ENCODE data around the gene CCR1.
A peak's percentile ranks its signal among the peaks of the same experiment; 100 is the strongest.

Gene CCR1

DNA sequence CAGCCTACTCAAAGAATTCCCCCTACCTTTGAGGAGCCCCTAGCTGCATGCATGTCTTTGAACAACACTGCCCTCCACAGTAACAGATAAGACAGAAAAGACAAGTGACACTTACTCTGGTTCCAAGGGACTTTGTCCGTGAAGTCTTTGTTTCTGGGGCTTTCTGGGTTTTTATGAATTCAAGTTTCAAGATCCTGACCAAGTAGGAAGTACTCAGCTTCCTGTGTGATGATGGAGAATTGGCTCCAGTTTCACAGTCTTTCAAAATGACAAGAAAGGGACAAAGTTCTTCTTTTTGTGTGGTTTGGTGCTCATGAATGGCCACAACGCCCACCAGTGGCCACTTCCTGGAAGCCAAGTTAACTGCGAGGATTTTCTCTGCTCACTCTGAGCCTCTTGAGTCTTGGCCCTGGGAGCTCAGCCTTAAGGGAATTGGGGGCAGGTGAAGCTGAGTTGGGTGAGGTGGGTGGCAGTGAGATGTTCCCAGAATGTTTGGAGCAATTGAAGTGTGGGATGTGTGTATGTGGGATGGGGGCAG is at the start of gene CCR1:
Gene CCR1, minus strand, starts transcription at position 147 of the 538 bp plus-strand sequence. CDS start 4,000 bp downstream, outside the sequence.
- DNase-seq (ENCODE audit: low spot score) = peak; percentile 72

DNA sequence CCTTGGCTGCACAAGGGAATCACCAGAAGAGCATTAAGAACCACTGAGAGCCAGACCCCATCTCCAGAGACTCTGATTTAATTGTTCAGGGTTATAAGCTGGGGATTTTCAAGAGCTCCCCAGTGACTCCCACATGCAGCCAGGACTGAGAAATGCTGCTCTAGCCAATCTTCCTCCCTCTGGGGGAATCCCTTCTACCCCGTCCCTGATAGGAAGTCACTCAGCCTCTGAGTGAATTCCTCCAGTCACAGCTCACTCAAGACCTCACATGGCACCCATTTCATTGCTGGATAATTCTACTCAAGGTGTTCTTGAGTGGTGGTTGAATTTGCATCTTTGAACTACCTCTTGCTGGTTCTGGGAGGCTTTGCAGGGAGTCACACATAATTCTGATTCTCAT is 44.9 kb upstream of the CCR1 start:
- DNase-seq (ENCODE audit: low spot score) = no peak

DNA sequence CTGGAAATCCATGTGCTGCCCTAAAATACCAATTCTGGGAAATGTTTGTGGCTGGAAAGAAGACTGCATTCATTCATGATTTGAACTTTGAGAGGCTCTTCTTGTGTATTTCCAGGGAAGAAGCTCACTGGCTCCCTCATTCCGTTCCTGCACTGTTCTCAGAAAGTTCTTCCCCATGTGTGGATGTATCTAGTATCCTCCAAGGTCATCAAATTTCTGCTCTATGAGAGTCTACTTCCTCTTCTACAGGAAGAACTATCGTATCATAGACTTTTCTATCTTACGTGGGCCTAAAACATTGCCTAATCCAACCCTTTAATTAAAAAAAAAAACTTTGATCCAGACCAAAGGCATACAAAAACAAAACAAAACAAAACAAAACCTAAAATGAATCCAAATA is 37.0 kb upstream of the CCR1 start:
- DNase-seq (ENCODE audit: low spot score) = no peak

DNA sequence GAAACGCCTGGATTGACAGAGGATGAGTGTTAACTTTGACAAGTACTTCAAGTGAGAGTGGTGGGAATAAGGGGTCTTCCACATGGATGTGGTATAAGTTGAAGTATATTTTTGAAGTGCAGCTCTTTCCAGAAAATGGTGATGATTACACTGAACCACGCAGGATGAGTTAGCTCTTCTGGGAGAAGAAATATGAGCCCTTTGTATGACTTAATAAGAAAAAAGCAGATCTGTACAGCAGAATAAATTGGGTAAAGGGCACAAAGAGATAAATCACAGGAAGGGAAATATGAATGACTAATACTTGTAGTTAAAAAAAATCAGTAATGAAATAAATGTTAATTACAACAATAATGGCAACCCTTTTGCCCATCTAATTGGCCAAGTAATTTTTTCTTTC is 35.4 kb upstream of the CCR1 start:
- DNase-seq (ENCODE audit: low spot score) = no peak

DNA sequence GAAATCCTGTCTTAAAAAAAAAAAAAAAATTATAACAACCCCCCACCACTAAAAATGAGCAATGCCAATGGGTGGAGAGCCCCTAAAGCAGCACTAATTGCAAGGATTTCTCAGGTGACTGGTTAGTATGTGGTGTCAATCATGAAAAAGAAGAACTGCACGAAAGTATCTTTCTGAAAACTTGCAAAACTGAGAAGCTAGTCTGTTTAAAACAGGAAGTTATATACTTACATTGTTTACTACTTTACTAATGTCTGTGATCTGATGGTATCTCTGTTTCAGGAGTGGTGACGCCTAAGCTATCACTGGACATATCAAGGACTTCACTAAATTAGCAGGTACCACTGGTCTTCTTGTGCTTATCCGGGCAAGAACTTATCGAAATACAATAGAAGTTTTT is 34.0 kb upstream of the CCR1 start, which contains the start of gene CCR3:
Gene CCR3, plus strand, starts transcription at position 341 of the 400 bp plus-strand sequence. CDS start 22,699 bp downstream, outside the sequence.
- DNase-seq (ENCODE audit: low spot score) = no peak

DNA sequence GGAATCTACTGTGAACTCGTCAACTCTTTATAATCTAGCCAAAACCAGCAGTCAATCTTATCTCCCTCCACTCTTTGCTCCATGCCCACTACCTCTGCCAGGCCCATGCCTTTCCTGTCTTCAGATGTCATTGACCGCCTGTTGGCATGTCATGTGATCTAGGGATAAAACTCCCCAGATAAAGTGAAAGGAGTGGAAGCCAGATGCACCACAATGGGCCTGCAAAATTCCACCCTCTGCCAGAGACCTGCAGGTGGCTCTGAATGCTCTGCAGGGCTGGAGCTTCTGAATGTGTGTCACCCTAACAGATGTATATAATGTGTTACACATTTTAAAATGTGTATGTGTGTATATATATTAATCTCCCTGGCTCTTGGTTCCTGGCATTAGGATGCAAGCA is 31.8 kb upstream of the CCR1 start:
- no peak for DNase-seq (ENCODE audit: low spot score)

DNA sequence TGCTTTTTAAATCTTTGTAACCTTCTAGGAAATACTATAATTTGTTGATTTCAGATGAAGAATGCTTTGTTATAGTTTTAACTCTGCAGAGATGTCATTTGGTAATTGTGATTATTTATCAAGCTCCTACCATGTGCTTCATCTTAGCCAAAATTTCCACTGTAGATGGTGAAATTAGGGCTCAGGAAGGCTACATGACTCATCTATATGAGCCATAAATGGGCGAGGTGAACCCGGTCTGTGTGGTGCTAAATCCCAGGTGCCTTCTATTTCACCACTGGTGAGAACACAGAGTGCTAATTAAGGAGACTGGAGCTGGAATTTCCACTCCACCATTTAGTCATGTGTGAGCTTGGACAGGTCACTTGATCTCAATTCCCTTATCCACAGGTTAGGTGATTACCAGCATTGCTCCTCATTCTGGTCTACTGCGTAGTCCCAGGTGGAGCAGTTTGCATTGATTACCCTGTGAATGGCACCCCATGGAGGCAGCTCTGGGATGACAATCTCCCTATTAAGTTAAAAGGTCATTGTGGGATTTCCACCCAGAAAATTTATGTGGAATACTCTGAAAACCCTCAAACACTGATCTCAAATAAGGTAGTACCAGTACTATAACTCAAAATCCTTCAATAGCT is 31.3 kb upstream of the CCR1 start:
- no peak for DNase-seq (ENCODE audit: low spot score)

DNA sequence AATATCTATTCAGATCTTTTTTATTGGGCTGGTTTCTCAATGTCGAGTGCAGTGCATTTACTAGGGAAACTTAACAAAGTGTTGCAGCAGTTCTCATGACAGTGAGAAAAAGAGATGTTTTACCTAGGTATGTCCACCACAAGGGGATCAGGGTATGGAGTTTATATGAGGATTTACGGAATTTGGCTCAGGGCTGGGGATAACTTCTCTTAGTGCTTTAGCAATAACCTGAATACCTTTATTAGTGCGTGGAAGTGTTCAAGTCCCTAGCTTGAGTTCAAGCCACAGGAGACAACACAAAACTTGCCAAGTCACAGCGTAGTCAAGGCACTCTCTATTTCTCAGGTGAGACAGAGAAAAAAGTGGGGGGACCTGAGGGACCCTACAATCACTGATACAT is 30.3 kb upstream of the CCR1 start:
- DNase-seq (ENCODE audit: low spot score) = no peak

DNA sequence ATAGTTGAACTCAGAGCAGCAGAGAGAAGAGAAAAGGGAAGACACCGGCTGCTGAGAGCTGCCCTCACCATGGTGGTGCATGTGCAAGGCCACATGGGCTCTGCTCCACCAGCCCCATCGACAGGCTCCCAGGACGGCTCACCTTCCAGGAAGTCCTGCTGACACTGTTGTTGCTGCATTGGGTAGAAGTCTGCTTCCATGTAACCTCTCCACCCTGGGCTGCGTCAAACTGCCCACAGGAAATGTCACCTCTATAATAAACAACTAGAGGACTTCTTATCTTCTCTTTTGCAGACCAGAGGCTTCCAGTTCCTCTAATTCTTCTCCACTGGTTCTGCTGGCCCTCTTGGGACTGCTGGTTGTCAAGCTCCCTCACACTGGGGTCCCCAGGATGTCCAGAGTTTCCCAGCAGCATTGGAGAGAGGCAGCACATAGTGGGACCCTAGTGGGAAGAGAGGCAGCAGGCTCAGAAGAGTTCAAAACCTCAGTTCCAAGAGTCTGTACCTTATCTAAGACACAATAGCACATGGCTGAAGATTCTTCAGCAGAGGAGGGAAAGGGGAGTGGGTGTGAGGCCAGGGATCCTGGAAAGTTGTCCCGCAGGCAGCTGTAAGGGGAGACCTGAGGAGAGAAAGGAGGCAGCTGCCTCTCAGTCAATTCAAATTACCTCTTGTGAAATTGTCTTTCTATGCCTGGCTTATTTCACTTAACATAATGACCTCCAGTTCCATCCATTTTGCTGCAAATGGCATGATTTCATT is 28.4 kb upstream of the CCR1 start:
- no peak for DNase-seq (ENCODE audit: low spot score)

DNA sequence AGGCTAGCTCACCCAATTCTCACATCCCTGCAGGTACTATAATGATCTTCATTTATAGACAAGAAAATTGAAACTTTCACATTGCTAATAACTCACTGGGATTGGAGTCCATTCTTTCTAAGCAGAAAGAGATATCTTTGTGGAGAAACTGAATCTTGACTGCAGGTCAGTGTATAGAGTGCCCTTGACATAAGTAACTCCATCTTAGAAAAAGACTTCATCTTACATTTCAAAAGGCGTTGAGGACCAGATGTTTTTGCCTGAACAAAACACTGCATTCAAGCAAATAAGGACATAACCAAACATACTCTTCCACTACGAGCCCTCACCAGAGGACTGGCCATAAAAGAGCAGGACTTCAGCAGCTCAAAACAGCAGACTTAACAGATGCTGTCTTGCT is 27.3 kb upstream of the CCR1 start:
- DNase-seq (ENCODE audit: low spot score) = no peak

DNA sequence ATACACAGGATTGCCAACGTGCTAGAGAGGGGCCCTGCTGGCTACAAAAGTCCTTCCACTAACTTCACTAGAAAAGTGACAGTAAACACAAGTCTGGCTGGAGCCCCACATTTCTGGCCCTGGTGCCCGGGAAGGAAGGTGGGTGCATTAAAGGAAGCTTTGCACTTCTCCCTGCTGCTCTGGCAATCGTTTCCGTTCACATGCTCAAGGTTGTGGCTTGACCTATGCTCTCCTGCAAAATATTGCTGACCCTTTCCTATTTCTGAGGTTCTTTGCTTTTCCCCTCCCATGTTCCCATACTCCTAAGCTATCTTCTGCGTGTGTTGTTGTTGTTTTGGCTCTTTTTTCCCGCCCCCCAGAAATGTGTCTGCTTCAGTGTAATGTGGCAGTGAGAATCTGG is 25.1 kb upstream of the CCR1 start:
- no peak for DNase-seq (ENCODE audit: low spot score)

DNA sequence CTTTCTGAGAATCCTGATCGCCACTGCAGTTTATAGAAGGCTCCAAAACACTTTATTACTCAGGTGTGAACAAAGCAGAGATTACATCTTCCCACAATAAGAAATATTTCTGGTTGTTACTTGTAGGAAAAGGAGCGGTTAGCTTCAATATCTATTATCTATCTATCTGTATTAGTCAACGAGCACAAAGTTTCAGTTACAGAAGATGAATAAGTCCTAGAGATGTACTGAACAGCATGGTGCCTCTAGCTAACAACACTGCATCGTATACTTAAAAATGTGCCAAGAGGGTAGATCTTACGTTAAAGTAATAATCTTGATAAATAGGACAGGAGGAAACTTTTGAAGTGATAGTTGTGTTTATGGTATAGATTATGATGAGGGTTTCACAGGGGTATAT is 23.2 kb upstream of the CCR1 start:
- DNase-seq (ENCODE audit: low spot score) = no peak

DNA sequence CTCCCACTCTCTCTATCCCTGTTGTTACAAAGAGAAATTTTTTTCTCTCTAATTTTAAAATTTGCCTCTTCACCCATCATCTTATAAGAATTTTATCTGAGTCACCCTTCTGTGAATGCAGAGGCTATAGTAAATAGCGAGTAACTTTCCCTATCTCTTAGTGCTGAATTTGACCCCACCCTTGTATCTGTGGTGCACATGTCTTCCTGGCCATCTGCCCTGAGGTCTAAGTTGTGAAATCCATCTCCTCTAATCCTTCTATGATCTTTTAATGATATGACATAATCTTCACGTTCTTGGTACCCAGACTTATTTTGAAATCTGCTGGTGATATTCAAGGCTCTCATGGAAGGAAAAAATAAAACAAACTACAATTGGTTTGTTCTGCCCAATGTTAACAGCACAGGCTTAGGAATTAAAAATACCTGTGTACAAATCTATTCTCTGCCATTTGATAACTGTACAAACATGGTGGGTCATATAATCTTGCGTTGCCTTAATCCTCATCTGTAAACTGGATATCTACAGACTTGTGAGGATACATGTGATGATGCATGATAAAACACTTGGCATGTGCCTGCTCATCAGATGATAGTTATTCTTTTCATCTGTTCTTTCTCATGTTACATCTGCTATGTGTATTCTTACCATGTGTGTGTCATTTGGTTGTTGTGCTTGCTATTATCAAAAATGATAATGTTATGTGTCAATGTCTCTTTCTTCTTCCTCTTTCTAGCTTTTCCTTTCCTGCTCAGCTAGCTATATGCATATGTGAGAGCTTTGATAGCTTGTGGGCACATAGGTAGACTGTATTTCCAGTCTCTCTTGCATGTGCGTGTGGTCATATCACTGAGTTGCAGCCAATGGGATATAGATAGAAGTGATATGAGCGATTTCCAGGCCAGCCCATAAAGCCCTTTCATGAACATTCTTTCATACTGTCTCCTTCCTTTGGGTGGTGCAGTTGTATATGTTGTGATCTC is 20.4 kb upstream of the CCR1 start:
- no peak for DNase-seq (ENCODE audit: low spot score)

DNA sequence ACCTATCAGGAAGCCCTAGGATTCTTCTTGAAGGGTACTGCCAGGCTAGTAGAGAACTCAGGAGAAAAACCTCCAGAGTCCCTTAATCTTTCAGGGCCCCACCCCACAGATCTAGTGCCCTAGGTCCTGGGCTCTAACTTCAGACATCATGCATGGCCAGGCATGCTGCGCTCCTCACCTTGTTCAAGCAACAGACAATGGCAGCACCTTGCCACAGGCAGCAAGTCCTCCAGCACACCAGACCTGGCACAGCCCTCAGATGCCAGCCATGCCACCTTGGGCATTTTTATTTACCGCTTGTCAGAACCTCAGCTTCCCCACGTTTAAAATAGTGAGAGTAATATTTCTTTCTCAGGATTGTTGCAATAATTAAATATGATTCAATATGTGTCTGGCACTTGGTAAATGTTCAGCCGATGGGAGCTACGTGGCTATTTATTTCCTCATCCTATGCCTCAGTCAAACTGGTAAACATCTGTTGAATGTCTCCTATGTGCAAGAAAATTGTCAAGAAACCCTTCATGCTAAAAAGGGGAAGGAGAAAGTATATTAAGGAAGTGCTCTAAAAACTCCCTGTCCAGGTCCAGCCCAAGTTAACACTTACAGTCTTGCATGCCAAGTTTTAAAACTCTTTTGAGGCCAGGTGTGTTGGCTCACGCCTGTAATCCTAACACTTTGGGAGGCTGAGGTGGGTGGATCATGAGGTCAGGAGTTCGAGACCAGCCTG is 14.5 kb upstream of the CCR1 start:
- peak; percentile 24 for DNase-seq (ENCODE audit: low spot score)

DNA sequence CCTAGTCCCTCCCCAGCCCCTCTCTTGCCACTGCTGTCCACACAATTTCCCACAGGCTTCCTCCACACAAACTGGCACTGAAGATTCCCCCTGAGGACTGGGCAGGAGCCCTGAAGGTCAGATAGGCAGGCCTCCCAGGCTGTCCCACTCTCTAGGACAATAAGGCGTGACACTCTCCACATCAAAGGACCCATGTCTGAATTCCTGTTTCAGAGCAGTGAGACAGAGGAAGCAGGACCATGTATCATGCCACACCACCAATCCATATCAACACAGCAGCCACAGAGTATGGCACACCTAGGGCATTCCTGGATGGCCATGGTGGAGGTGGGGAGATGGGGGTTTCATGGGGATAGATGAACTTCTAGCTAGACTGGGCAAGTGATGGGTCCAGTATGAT is 13.8 kb upstream of the CCR1 start:
- no peak for DNase-seq (ENCODE audit: low spot score)

DNA sequence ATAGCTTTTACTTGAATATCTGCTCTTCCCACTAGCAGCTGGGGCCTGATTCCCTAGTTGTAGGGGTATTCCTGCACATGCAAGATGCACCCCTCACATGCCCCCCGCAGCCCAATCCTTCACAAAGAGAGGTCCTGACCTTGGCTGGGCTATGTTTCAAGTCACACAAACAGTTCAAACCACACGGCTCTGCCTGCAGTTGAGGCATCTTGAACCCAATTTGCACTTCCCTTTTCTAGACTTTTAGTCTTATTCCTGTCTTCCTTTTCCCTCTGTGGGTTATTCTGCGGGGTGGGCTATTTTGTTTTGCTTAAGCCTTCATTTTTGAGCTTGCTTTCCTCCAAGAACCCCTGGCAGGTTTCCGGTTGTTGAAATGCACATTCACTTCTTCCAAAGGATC is 13.3 kb upstream of the CCR1 start:
- DNase-seq (ENCODE audit: low spot score) = peak; percentile 39

DNA sequence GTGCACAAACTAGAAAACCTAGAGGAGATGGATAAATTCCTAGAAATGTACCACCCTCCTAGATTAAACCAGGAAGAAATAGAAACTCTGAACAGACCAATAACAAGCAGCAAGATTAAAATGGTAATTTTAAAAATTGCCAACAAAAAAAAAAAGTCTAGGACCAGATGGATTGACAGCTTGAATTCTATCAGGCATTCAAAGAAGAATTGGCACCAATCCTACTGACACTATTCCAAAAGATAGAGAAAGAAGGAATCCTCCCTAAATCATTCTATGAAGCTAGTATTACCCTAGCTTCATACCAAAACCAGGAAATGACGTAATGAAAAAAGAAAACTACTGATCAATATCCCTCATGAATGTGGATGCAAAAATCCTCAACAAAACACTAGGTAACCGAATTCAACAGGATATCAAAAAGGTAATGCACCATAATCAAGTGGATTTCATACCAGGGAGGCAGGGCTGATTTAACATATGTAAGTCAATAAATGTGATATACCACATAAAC is 10.1 kb upstream of the CCR1 start:
- no peak for DNase-seq (ENCODE audit: low spot score)

DNA sequence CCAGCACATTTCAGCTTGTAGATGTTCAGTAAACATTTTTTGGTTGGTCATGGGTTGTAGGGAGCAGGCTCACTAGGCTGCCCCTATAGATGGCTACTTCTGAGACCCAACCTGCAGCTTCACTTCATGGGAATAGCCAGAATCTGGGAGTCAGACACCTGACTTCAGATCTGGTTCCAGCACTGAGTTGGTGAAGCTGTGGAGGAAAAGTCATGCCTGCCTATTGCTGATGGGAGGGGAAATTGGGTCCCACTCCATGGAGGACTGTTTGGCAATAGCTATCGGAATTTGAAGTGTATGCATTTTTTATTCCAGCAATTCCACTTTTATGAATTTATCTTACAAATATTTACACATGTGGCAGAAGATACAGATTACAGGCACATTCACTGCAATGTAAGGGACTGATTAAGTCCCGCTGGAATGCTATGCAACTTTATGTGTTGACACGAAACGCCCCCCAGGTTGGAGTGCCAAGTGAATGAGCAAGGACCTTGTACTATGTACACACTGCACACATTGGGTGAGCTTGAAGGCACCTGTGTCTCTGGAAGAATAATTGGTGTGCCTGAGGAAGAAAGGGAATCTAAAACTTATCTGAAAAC is 7.8 kb upstream of the CCR1 start:
- no peak for DNase-seq (ENCODE audit: low spot score)

DNA sequence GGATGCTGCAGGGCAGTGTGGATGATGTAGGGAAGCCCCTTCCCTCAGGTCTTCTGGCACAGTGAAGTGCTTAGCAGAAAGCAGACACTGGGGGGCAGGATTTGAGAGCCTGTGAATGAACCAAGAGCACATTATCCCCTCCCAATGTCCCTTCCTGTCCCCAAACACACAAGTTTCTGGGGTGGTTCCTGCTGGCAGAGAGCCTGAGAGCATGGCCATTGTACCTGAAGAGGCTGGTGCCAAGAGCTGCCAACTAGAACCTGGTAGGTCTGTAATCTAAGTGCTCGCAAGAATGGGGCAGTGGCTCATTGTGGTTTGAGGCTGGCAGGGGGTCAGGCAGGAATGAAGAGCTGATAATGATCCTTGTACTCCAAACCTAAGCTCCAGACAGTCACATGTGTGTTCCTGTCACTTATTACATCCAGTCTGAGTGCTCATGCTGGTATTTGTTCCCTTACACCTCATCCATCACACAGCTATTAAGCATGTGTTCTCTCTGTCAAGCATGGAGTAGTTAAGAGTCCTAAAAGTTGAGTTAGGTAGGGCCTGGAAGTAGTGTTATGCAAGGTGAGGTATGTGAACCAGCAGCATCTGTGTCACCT is 6.7 kb upstream of the CCR1 start:
- no peak for DNase-seq (ENCODE audit: low spot score)

DNA sequence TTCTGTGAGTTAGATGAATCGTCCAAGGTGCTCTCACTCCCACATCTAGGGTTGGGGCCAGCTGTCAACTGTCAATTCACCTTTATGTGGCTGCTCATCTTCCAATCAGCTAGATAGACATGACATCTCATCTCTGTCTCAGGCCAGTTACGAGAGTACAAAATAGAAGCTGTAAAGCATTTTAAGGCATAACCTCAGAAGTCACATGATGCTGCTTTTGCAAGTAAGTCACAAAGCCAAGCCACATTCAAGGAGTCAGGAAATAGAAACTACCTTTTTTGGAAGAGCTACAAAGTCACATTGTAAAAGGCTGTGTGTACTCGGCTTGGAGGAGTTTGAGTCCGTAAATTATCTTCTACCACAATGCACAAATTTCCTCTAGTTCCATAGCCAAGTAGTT is 5.1 kb upstream of the CCR1 start:
- no peak for DNase-seq (ENCODE audit: low spot score)

DNA sequence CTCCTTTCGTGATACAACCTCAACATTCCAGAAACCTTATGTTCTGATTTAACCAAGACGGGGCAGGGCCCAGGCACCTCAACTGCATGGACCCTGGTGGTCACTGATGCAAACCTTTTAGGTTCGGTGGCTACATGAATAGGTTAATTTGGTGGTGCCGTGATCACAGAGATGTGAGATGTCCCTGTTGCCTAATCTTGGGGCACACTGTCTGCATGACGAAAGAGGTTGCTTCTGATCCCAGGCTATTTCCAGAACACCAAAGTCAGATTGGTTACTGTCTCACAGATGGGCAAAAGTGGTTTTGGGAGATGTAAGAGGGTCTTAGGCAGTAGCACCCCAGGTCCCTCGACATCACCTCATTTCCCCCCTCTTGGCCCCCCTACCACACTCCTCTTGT is 4.0 kb upstream of the CCR1 start:
- DNase-seq (ENCODE audit: low spot score) = no peak

Data from Ammon's horn (tissue), 1 donor.